Ovary (tissue), 3 donors: Measurements from ENCODE around the gene KIF5A.

Experiments used
- CTCF ChIP-seq, 3 donors: fragments of 450-650 bp in 2 of 3; fragments of 200-600 bp in 1 of 3; IDR thresholded peaks; one replicate each; pipeline versions ENCODE4 v1.5.1 to v1.8.0; 2016 to 2022; ENCODE audit warnings: antibody characterized with exemption in 3 of 3, mild to moderate bottlenecking in 1 of 3
- POLR2A ChIP-seq: fragments of 450-650 bp; IDR thresholded peaks from one replicate; pipeline ENCODE4 v1.6.1; 2017; ENCODE audit warnings: antibody characterized with exemption, mild to moderate bottlenecking, moderate library complexity
- donor health status: DM: no; HTN: no; CAD: no.

GRCh38 chr12:57525615-57526383, 24.0 kb upstream of the KIF5A start:
- TF ChIP-seq CTCF (IDR thresholded peaks at IDR 0.05) (no peak), POLR2A (no peak)
